OCI-M2 (cell line): Measurements from ENCODE around the gene C17orf113.

Experiments
- DNase-seq: peaks from one replicate; lab custom pipeline; 2025; ENCODE audit not compliant: unreplicated experiment; lab: John Stamatoyannopoulos, UW

C17orf113 gene

GRCh38 chr17:42072323-42073187 is 22.2 kb upstream of the C17orf113 start:
- no peak for DNase-seq

- DNase-seq: no peak
These were observed 21.4 kb upstream of the C17orf113 start for GRCh38 chr17:42071810-42072209.

GRCh38 chr17:42068979-42069378 is 18.6 kb upstream of the C17orf113 start:
- DNase-seq: no peak

GRCh38 chr17:42067371-42068091 is 17.1 kb upstream of the C17orf113 start:
- DNase-seq: no peak

GRCh38 chr17:42065201-42065600 is 14.8 kb upstream of the C17orf113 start:
- no peak for DNase-seq

GRCh38 chr17:42062681-42063080 is 12.3 kb upstream of the C17orf113 start:
- DNase-seq: no peak

- DNase-seq: no peak
These were observed 11.5 kb upstream of the C17orf113 start for GRCh38 chr17:42061646-42062487.

- no peak for DNase-seq
These were observed 9.8 kb upstream of the C17orf113 start for GRCh38 chr17:42060231-42060630.

GRCh38 chr17:42059815-42060214 is 9.4 kb upstream of the C17orf113 start:
- DNase-seq: no peak

GRCh38 chr17:42058063-42058462 is 7.7 kb upstream of the C17orf113 start:
- DNase-seq: no peak

- DNase-seq: no peak
These were observed 6.2 kb upstream of the C17orf113 start for GRCh38 chr17:42056635-42057034.

GRCh38 chr17:42055496-42055895 is 5.1 kb upstream of the C17orf113 start:
- DNase-seq: no peak

GRCh38 chr17:42055027-42055426 is 4.6 kb upstream of the C17orf113 start:
- no peak for DNase-seq

GRCh38 chr17:42053731-42054500 is 3.5 kb upstream of the C17orf113 start:
- DNase-seq: no peak

- DNase-seq: no peak
These were observed 2.0 kb upstream of the C17orf113 start for GRCh38 chr17:42052346-42052877.

- no peak for DNase-seq
These were observed 1.2 kb upstream of the C17orf113 start for GRCh38 chr17:42051645-42052044.

- DNase-seq: no peak
These were observed 606 bp upstream of the C17orf113 start for GRCh38 chr17:42051013-42051400.

GRCh38 chr17:42049834-42050392 is 488 bp downstream of the C17orf113 start:
- DNase-seq: no peak

- no peak for DNase-seq
These were observed 3.1 kb downstream of the C17orf113 start for GRCh38 chr17:42047343-42047742.

GRCh38 chr17:42045719-42046118 is 4.7 kb downstream of the C17orf113 start:
- DNase-seq: no peak
